ENCODE measurements around the gene SH3RF3. TPM values are rescaled to one million over a fixed set of nuclear protein-coding genes. Genes with fewer than 3 reads are reported as not detected.

SH3RF3 gene
- total RNA-seq, 2 donors from 2014 or later: 1.5 to 1.8 TPM

- Mint-ChIP-seq H3K4me3 (no peak overlapping the region), H3K27me3 (ENCODE audit: insufficient read depth) (peaks cover 3% of the 10 kb centered on the region), H3K27ac (no peak overlapping the region), H3K36me3 (ENCODE audit: low read depth) (no peaks in the 10 kb centered on the region), H3K9me3 (no peaks in the 10 kb centered on the region), H3K4me1 (peaks cover 27% of the 10 kb centered on the region)
- Histone ChIP-seq H3K4me1 (ENCODE audit: control insufficient read depth, insufficient read depth, low read length) (peaks cover 6% of the 10 kb centered on the region), H3K9me3 (ENCODE audit: control insufficient read depth, low read length) (no peaks in the 10 kb centered on the region), H3K9ac (ENCODE audit: extremely low read depth, low read length, poor library complexity, severe bottlenecking) (no peak overlapping the region), H3K4me3 (ENCODE audit: low read length) (no peak overlapping the region), H3K27ac (ENCODE audit: low read depth, low read length) (no peak overlapping the region), H3K27me3 (ENCODE audit: control insufficient read depth, insufficient read depth, low read length, poor library complexity, severe bottlenecking) (no peaks in the 10 kb centered on the region), H3K36me3 (ENCODE audit: control insufficient read depth, insufficient read depth, low read length) (no peaks in the 10 kb centered on the region)
- 90 to 93% methylated on average over 4 to 5 of the region's 5 CpGs for WGBS, 2 experiments (ENCODE audit: insufficient coverage in 1 of 2, insufficient read length in 1 of 2)
- no peak for DNase-seq
- no peak for TF ChIP-seq CTCF (conservative IDR thresholded peaks at IDR 0.05)
These were observed 385.9 kb downstream of the SH3RF3 start for GRCh38 chr2:109514857-109515256.

- H3K4me1 ChIP-seq (ENCODE audit: control insufficient read depth, insufficient read depth, low read length): peaks cover 6% of the 10 kb centered on the region
- H3K9ac ChIP-seq (ENCODE audit: extremely low read depth, low read length, poor library complexity, severe bottlenecking): no peak overlapping the region
- no peaks in the 10 kb centered on the region for H3K9me3 ChIP-seq (ENCODE audit: control insufficient read depth, low read length)
- H3K27ac Mint-ChIP-seq: no peak overlapping the region
- H3K4me1 Mint-ChIP-seq: peaks cover 30% of the 10 kb centered on the region
- 34 to 44% methylated on average over 14 to 20 of the region's 20 CpGs for WGBS, 2 experiments (ENCODE audit: insufficient coverage in 1 of 2, insufficient read length in 1 of 2)
- no peaks in the 10 kb centered on the region for H3K9me3 Mint-ChIP-seq
- peaks cover 3% of the 10 kb centered on the region for H3K27me3 Mint-ChIP-seq (ENCODE audit: insufficient read depth)
- H3K36me3 ChIP-seq (ENCODE audit: control insufficient read depth, insufficient read depth, low read length): no peaks in the 10 kb centered on the region
- no peak overlapping the region for H3K4me3 ChIP-seq (ENCODE audit: low read length)
- no peak overlapping the region for H3K27ac ChIP-seq (ENCODE audit: low read depth, low read length)
- no peaks in the 10 kb centered on the region for H3K27me3 ChIP-seq (ENCODE audit: control insufficient read depth, insufficient read depth, low read length, poor library complexity, severe bottlenecking)
- peak; percentile 97 for TF ChIP-seq CTCF (conservative IDR thresholded peaks at IDR 0.05)
- DNase-seq: peak; percentile 96
- no peaks in the 10 kb centered on the region for H3K36me3 Mint-ChIP-seq (ENCODE audit: low read depth)
- H3K4me3 Mint-ChIP-seq: no peak overlapping the region
These were observed 387.6 kb downstream of the SH3RF3 start for GRCh38 chr2:109516445-109517117.

- peaks cover 33% of the 10 kb centered on the region for H3K4me1 Mint-ChIP-seq
- Histone ChIP-seq H3K27ac (ENCODE audit: low read depth, low read length) (no peak overlapping the region), H3K36me3 (ENCODE audit: control insufficient read depth, insufficient read depth, low read length) (no peaks in the 10 kb centered on the region), H3K4me1 (ENCODE audit: control insufficient read depth, insufficient read depth, low read length) (peaks cover 6% of the 10 kb centered on the region), H3K9ac (ENCODE audit: extremely low read depth, low read length, poor library complexity, severe bottlenecking) (no peak overlapping the region), H3K27me3 (ENCODE audit: control insufficient read depth, insufficient read depth, low read length, poor library complexity, severe bottlenecking) (no peaks in the 10 kb centered on the region), H3K4me3 (ENCODE audit: low read length) (no peak overlapping the region), H3K9me3 (ENCODE audit: control insufficient read depth, low read length) (no peaks in the 10 kb centered on the region)
- peak; percentile 80 for DNase-seq
- H3K4me3 Mint-ChIP-seq: no peak overlapping the region
- WGBS, 2 experiments (ENCODE audit: insufficient coverage in 1 of 2, insufficient read length in 1 of 2): 82 to 90% methylated on average over 21 to 26 of the region's 26 CpGs
- H3K27me3 Mint-ChIP-seq (ENCODE audit: insufficient read depth): peaks cover 3% of the 10 kb centered on the region
- TF ChIP-seq CTCF (conservative IDR thresholded peaks at IDR 0.05): no peak
- no peaks in the 10 kb centered on the region for H3K36me3 Mint-ChIP-seq (ENCODE audit: low read depth)
- H3K27ac Mint-ChIP-seq: no peak overlapping the region
- H3K9me3 Mint-ChIP-seq: no peaks in the 10 kb centered on the region
These were observed 388.3 kb downstream of the SH3RF3 start for GRCh38 chr2:109517118-109517889.
